HuH-7 (cell line): Measurements from ENCODE around the gene UPP2.

Experiments used
- DNase-seq: peaks from one replicate; pipeline ENCODE4 v3.0.0; 2011; ENCODE audit warnings: low spot score

The UPP2 gene

DNA sequence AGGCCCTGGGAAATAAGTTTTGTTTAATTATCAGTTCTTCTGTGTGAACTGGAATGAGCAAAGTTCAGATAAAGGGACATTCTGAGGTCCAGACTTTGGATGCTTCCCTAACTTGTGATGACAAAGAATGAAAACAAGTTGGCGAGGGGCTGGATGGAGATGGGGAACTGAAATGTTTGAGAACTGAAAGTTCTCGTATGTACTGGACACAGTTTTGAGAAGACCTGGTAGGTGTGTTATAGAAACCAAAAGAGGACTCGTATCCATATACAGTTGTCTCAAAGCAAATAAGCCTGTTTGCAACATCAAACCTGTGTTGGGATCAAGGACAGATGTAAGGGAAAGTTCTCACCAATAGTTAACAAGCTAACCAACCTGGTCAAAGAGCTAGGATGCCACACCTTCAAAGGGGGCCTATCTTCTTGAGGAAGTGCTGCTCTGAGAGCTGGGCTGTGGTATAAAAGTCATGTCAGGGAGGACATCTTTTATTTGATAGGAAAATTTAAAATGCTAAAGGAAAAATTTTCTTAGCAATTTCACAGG lies at the start of gene UPP2:
TSS of gene UPP2 (plus strand) at position 493 of the 543 bp plus-strand sequence. CDS start 188 bp downstream, outside the sequence.
- DNase-seq, result no peak

- DNase-seq, result no peak
These were observed 48.9 kb upstream of the UPP2 start for GRCh38 chr2:158052761-158053160.

DNA sequence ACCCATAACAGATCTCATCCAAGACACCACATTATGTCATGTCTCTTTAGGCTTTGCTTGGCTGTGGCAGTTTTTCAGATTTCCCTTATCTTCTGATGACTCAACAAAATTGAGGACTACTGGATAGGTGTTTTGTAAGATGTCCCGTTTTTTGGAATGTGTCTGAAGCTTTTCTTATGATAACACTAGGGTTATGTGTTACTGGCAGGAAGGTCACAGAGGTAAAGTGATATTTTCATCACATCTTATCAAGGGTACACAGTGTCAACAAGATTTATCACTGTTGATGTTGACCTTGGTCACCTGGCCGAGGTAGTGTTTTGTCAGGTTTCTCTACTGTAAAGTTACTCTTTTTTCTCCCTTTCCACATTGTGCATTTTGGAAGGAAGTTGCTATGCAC lies 44.8 kb upstream of the UPP2 start:
- DNase-seq, result peak; percentile 23

- DNase-seq, result no peak
These were observed 41.4 kb upstream of the UPP2 start for GRCh38 chr2:158060160-158060834.

DNA sequence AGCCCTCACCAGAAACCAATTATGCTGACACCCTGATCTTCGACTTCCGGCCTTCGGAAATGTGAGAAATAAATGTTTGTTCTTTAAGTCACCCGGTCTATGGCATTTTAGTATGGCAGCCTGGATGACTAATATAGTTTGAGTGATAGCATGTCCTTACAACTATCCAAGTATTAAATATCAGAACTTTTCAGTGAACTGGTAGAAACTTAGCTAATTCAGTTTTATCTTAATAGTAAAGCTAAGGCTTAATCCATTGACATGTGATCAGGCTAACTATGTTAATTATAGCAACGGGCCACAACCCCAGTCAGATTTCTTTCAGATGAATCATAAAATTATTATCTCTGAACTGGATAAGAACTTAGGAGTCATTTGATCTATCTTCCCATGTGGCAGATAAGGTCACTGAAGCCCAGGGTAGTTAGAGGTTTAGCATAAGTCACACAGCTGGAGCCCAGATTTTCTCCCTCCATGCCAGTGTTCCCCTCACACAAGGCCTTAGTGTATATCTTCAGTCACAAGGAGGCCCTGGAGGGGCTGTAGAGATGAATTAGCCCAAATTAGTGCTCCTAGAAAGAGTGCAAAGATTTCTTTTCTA lies 40.7 kb upstream of the UPP2 start:
- no peak for DNase-seq

GRCh38 chr2:158061763-158062162 lies 39.9 kb upstream of the UPP2 start:
- no peak for DNase-seq

- DNase-seq, result no peak
These were observed 35.5 kb upstream of the UPP2 start for GRCh38 chr2:158066046-158066713.

DNA sequence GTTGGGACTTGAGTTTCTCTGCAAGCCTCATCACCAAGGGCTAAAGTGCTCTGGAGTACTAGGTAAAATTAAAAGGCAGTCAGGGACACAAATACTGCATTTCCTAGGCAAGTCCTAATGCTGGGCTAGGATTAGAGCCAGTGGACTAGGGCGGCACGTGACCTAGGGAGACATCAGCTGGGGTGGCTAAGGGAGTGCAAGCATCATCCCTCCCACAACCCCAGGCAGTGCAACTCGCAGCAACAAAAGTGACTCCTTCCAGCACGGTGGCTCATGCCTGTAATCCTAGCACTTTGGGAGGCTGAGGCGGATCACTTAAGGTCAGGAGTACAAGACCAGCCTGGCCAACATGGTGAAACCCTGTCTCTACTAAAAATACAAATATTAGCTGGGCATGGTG lies 30.7 kb upstream of the UPP2 start:
- no peak for DNase-seq

- DNase-seq, result no peak
These were observed 29.3 kb upstream of the UPP2 start for GRCh38 chr2:158072361-158072760.

DNA sequence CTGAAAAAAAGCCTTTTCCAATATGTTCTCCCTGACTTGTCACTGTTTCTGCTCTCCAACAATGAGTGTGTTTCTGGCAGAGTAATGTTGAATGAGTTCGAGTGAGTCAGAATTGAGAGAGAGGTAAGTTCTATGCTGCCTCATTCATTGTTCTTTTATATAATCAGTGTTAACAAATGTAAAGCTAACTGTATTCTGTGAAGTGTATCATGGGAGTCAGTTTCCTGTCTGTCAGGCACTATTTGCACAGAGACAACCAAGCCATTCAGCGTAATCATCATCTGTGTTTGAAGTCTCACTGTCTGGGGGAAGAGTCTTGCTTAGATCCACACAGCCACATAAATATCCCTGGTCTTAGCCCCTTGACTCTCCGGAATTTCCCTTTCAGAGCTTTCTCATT lies 22.0 kb upstream of the UPP2 start:
- no peak for DNase-seq

DNA sequence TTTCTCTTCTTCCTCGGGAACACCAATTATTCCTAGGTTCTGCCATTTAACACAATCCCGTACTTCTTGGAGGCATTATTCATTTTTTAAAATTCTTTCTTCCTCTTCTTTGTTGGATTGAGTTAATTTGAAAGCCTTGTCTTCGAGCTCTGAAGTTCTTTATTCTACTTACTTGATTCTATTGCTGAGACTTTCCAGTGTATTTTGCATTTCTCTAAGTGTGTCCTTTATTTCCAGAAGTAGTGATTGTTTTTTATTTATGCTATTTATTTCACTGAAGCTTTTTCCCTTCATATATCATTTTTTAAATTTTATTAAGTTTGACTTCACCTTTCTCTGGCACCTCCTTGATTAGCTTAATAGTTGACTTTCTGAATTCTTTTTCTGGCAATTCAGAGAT lies 13.6 kb upstream of the UPP2 start:
- no peak for DNase-seq

- DNase-seq, result no peak
These were observed 12.4 kb upstream of the UPP2 start for GRCh38 chr2:158089322-158089721.

DNA sequence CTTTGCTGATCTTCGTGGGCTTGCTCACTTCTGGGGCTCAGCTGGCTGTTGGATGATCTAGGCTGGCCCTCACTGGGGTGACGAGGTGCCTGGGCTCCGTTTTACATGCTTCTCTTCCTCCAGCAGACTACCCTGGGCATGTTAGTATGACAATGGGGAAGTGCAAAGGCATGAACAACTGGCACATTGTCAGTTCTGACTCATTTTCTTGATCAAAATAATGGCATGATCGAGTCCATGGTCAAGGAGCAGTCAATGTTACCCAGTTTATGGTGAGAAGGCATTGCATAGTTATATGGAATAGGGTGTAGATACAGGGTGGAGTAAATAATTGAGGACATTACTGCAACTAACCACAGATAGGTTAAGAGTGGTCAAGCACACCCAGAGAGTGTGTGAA lies 10.0 kb upstream of the UPP2 start:
- no peak for DNase-seq

DNA sequence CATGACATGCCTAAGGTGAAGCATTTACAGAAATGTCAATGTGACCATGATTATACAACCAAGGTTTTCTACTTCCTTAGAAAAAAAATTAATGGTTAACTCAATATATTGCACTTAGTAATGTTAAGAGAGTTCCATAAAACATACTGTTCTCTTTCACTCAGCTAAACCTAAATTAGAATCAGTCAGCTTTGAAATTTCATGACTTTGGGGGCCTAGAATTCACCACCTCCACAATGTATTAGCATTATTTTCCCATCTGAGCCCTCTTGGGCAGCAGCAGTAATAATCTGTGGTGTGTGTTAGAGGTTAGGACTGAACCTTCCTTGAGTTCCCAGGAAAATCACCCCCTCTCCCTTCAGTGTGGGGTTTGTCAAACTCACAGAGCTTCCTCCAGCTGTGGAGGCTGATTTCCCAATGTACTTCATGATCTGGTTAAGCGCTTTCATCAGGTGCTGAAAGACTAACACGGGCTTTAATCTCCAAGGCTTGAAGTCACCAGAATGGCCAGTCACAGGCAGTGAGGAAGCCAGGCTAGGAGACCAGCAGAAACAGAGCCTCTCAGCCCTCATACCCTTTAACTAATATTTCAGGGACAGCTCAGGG lies 7.1 kb upstream of the UPP2 start:
- peak; percentile 34 for DNase-seq

- DNase-seq, result no peak
These were observed 6.4 kb upstream of the UPP2 start for GRCh38 chr2:158095269-158095668.

GRCh38 chr2:158095912-158096311 lies 5.8 kb upstream of the UPP2 start:
- peak; percentile 34 for DNase-seq

DNA sequence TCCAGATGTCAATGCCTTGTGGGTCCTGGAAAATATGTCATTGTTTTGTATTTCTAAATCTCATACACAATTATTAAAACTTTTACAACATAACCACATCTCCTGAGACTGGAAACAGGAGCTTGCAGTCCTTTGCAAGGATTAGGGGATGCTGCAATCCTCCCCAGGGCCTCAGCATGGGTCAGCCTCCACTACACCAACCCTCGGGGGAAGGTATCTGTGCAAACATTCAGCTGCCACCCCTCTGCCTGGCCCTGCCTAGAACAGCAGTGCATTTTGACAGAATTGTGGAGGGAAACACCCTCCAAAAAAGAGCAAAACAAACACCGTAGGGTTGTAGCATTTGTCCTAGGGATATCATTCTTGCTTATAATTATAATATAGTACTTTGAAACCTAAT lies 4.2 kb upstream of the UPP2 start:
- no peak for DNase-seq

DNA sequence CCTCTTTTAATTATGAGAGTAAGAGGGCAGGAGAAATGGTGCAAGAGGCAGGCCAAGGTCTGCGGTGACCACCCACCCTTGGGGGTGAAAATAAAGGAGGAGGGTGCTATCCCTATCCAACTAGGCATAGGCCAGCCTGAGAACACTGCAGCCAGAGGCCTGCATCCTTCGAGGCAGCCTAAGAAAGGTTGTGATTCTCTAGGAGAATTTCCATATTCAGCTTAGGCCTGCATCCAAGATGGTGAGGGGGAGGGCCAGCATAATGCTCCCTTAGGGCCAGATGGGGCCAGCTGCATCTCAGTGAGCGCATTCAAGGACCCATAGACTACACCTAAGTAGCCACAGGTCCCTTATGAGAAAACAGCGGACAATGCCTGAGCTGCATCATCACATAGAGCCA lies 3.5 kb upstream of the UPP2 start:
- no peak for DNase-seq

- no peak for DNase-seq
These were observed 2.0 kb upstream of the UPP2 start for GRCh38 chr2:158099716-158100115.

DNA sequence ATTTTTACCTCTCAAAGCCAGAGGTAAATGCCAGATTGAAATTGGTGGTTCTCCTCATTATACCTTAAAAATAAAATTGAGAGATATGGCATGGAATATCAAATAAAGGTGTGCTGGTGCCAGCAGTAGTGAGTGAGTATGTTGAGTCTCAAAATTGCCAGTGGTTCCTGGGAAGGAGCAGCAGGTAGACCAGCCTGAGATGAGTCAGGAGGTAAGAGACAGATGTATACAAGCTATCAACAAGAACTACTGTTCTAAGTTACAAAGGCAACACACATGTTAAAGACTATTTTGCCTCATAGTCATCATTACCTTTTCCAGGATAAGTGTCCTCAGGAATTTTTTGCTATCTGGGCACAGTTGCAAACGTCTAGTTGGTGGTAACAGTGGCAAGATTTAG lies 1.3 kb upstream of the UPP2 start:
- DNase-seq, result no peak

DNA sequence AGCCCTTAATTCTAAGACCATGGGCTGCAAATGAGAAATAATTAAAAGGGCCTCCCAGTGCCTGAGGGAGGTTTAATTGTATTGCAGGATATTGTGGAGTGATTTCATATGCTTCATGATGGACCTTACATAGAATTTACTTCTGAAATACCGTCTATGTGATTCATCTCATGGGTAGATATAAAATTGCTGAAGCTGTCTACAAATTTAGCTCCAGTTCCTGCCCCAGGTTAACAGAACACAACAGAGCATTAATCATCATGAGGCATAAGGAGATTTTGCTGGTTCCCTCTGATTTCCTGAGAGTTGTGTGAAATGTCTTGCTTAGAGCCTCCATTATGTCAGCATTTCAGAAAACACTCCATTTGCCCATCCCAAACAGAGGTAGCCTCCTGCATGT lies 770 bp downstream of the UPP2 start:
- no peak for DNase-seq

GRCh38 chr2:158103411-158104012 lies 1.8 kb downstream of the UPP2 start:
- no peak for DNase-seq
